Right ventricle myocardium inferior (tissue), 1 donor: ENCODE results near the gene ADAM21. TPM values are rescaled to one million over a fixed set of nuclear protein-coding genes. Genes with fewer than 3 reads are reported as not detected.
"Not testable (repeated sequence)": the region's sequence is repeated elsewhere in the genome, so short reads cannot be mapped to it uniquely, and the experiment has no call there.

Experiments
- ATAC-seq: fragments of 200-7000 bp; cut with Tn5 transposase; one replicate; pipeline ENCODE4 v1.9.1; 2020; ENCODE audit warnings: mild to moderate bottlenecking, moderate library complexity
- DNase-seq: peaks from one replicate; pipeline ENCODE4 v3.0.0; 2021; ENCODE audit errors: missing footprints
- intact Hi-C: fragments of 100-400 bp; cut with DNase I; formaldehyde crosslinking; loops from one replicate; pipeline ENCODE4 v1.11.0; 2022
- total RNA-seq: library from RNA; stranded (reverse); fragmentation: NEBNext Ultra II Directional; extraction: Animal tissue kit (Norgen Biotek cat#: 25700); gene quantifications from one replicate; pipeline ENCODE4 v1.2.1, GENCODE V29; 2021
- donor health status: DM: no; HTN: yes; CAD: no; lungs with severe emphysema.

The ADAM21 gene
- total RNA-seq, 1 donor from 2014 or later = 0.38 TPM

- intact Hi-C loops = no loop called here
- DNase-seq = no peak
These were observed 20.5 kb downstream of the ADAM21 start for GRCh38 chr14:70472253-70473159.

GRCh38 chr14:70473825-70474224, 21.9 kb downstream of the ADAM21 start:
- no peak for DNase-seq
- no peak for ATAC-seq
- intact Hi-C loops = no loop called here

More at GRCh38 chr14:70472253-70473159, 20.5 kb downstream of the ADAM21 start:
- no peak for ATAC-seq

- ATAC-seq, intact Hi-C loops, DNase-seq: not testable (repeated sequence)
These were observed 23.5 kb downstream of the ADAM21 start for GRCh38 chr14:70475459-70475858.

- DNase-seq, intact Hi-C loops, ATAC-seq: not testable (repeated sequence)
These were observed 25.6 kb downstream of the ADAM21 start for GRCh38 chr14:70477356-70478105.

- intact Hi-C loops = no loop called here
- ATAC-seq (no peak), DNase-seq (no peak)
These were observed 37.7 kb downstream of the ADAM21 start for GRCh38 chr14:70489579-70490200.

GRCh38 chr14:70498191-70498590, 46.2 kb downstream of the ADAM21 start:
- DNase-seq = no peak
- ATAC-seq = no peak
- intact Hi-C loops = no loop called here

Other genes with a start within 250 kb of the ADAM21 start
- 40.3 TPM for gene COX16, start 92.5 kb upstream of the ADAM21 start, total RNA-seq
- gene SYNJ2BP, start 35.1 kb upstream of the ADAM21 start, total RNA-seq = 55.9 TPM
- gene ADAM20, start 82.8 kb downstream of the ADAM21 start, total RNA-seq = 0.35 TPM
- gene MED6, start 148.5 kb downstream of the ADAM21 start, total RNA-seq = 16.7 TPM
- gene TTC9, start 189.7 kb downstream of the ADAM21 start, total RNA-seq = 0.70 TPM